ENCODE data around the gene ELF4. TPM values are rescaled to one million over a fixed set of nuclear protein-coding genes. Genes with fewer than 3 reads are reported as not detected.
A peak's percentile ranks its signal among the peaks of the same experiment; 100 is the strongest.

Gene ELF4
- total and polyA plus RNA-seq, 2 of the 13 experiments (the other 11 are each of a cell fraction or from before 2014, with no cell fraction given), result 1.3 to 2.6 TPM

- TF ChIP-seq, protein P1, sequence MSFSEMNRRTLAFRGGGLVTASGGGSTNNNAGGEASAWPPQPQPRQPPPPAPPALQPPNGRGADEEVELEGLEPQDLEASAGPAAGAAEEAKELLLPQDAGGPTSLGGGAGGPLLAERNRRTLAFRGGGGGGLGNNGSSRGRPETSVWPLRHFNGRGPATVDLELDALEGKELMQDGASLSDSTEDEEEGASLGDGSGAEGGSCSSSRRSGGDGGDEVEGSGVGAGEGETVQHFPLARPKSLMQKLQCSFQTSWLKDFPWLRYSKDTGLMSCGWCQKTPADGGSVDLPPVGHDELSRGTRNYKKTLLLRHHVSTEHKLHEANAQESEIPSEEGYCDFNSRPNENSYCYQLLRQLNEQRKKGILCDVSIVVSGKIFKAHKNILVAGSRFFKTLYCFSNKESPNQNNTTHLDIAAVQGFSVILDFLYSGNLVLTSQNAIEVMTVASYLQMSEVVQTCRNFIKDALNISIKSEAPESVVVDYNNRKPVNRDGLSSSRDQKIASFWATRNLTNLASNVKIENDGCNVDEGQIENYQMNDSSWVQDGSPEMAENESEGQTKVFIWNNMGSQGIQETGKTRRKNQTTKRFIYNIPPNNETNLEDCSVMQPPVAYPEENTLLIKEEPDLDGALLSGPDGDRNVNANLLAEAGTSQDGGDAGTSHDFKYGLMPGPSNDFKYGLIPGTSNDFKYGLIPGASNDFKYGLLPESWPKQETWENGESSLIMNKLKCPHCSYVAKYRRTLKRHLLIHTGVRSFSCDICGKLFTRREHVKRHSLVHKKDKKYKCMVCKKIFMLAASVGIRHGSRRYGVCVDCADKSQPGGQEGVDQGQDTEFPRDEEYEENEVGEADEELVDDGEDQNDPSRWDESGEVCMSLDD (CRISPR knock-in tag; IDR thresholded peaks at IDR 0.05; ENCODE audit: borderline replicate concordance), result no peak
- TF ChIP-seq BORCS8-MEF2B (CRISPR knock-in tag; IDR thresholded peaks at IDR 0.05) (no peak; the same call in 1 of the 2 replicates), ARNT2 (CRISPR knock-in tag; IDR thresholded peaks at IDR 0.05; ENCODE audit: low read depth) (no peak), CTCF (CRISPR knock-in tag; IDR thresholded peaks at IDR 0.05) (peak; percentile 92), ZNF773 (CRISPR knock-in tag; IDR thresholded peaks at IDR 0.05; ENCODE audit: borderline replicate concordance) (no peak), SRSF9 (IDR thresholded peaks at IDR 0.05; ENCODE audit: borderline replicate concordance, insufficient read depth, low read depth, low read length, poor library complexity, severe bottlenecking) (no peak), TCF7L2 (IDR thresholded peaks at IDR 0.05; ENCODE audit: low read depth, low read length) (no peak), E2F2 (CRISPR knock-in tag; IDR thresholded peaks at IDR 0.05; ENCODE audit: borderline replicate concordance) (no peak), STAG1 (CRISPR knock-in tag; IDR thresholded peaks at IDR 0.05) (peak; percentile 86), HMGA1 (CRISPR knock-in tag; conservative IDR thresholded peaks at IDR 0.05) (no peak), SETDB1 (CRISPR knock-in tag; IDR thresholded peaks at IDR 0.05; ENCODE audit: borderline replicate concordance) (no peak), ZNF609 (CRISPR knock-in tag; IDR thresholded peaks at IDR 0.05; ENCODE audit: borderline replicate concordance) (no peak), RORA (CRISPR knock-in tag; IDR thresholded peaks at IDR 0.05) (no peak), HES4 (CRISPR knock-in tag; IDR thresholded peaks at IDR 0.05; ENCODE audit: borderline replicate concordance) (no peak), CENPBD1 (CRISPR knock-in tag; IDR thresholded peaks at IDR 0.05; ENCODE audit: borderline replicate concordance, low read depth) (no peak)
Observed at GRCh38 chrX:130060122-130061069, 49.9 kb downstream of the ELF4 start (continued).

Data from HepG2 (cell line).